ENCODE results near the gene NATD1. TPM values are rescaled to one million over a fixed set of nuclear protein-coding genes. Genes with fewer than 3 reads are reported as not detected.

NATD1 gene
- total and polyA plus RNA-seq, 9 of the 15 experiments (the other 6 are each of a cell fraction or from before 2014, with no cell fraction given), result 0.24 to 5.4 (median 1.6) TPM

GRCh38 chr17:21284319-21285163 lies 31.3 kb upstream of the NATD1 start, which contains the start of gene MAP2K3 (continued):
- TF ChIP-seq, protein P1, sequence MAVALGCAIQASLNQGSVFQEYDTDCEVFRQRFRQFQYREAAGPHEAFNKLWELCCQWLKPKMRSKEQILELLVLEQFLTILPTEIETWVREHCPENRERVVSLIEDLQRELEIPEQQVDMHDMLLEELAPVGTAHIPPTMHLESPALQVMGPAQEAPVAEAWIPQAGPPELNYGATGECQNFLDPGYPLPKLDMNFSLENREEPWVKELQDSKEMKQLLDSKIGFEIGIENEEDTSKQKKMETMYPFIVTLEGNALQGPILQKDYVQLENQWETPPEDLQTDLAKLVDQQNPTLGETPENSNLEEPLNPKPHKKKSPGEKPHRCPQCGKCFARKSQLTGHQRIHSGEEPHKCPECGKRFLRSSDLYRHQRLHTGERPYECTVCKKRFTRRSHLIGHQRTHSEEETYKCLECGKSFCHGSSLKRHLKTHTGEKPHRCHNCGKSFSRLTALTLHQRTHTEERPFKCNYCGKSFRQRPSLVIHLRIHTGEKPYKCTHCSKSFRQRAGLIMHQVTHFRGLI (CRISPR knock-in tag; IDR thresholded peaks at IDR 0.05), result no peak
- TF ChIP-seq HDAC6 (IDR thresholded peaks at IDR 0.05; ENCODE audit: low read depth, low read length) (no peak), UBTF (IDR thresholded peaks at IDR 0.05; ENCODE audit: borderline replicate concordance in 1 of 2, low read depth in 2 of 2, low read length in 2 of 2) (no peak), KLF10 (CRISPR knock-in tag; IDR thresholded peaks at IDR 0.05) (no peak), SRSF3 (IDR thresholded peaks at IDR 0.05; ENCODE audit: insufficient read depth, low read length) (no peak), SMARCE1 (IDR thresholded peaks at IDR 0.05) (no peak), FUS (optimal IDR thresholded peaks at IDR 0.05; ENCODE audit: low read depth, low read length) (no peak), SMARCA4 (IDR thresholded peaks at IDR 0.05) (no peak), NUFIP1 (IDR thresholded peaks at IDR 0.05; ENCODE audit: partially characterized antibody) (no peak), SIX5 (IDR thresholded peaks at IDR 0.05; ENCODE audit: borderline replicate concordance in 1 of 2, insufficient read depth in 1 of 2, low read depth in 1 of 2, low read length in 2 of 2) (no peak), NBN (IDR thresholded peaks at IDR 0.05; ENCODE audit: low read depth) (no peak), RFX7 (CRISPR knock-in tag; IDR thresholded peaks at IDR 0.05) (no peak), ZNF239 (CRISPR knock-in tag; IDR thresholded peaks at IDR 0.05) (no peak), ZNF23 (CRISPR knock-in tag; IDR thresholded peaks at IDR 0.05) (no peak), ETV5 (CRISPR knock-in tag; IDR thresholded peaks at IDR 0.05; ENCODE audit: low read depth) (no peak), ZNF347 (CRISPR knock-in tag; IDR thresholded peaks at IDR 0.05; ENCODE audit: low read depth) (no peak), PHTF2 (CRISPR knock-in tag; IDR thresholded peaks at IDR 0.05) (no peak), PURB (CRISPR knock-in tag; IDR thresholded peaks at IDR 0.05; ENCODE audit: low read depth) (no peak), ZNF79 (CRISPR knock-in tag; IDR thresholded peaks at IDR 0.05; ENCODE audit: low read depth) (no peak), ZNF124 (CRISPR knock-in tag; IDR thresholded peaks at IDR 0.05) (no peak)
- TF ChIP-seq, protein P2, sequence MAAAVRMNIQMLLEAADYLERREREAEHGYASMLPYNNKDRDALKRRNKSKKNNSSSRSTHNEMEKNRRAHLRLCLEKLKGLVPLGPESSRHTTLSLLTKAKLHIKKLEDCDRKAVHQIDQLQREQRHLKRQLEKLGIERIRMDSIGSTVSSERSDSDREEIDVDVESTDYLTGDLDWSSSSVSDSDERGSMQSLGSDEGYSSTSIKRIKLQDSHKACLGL (CRISPR knock-in tag; IDR thresholded peaks at IDR 0.05; ENCODE audit: borderline replicate concordance, poor library complexity, severe bottlenecking), result no peak
- TF ChIP-seq, protein P3, sequence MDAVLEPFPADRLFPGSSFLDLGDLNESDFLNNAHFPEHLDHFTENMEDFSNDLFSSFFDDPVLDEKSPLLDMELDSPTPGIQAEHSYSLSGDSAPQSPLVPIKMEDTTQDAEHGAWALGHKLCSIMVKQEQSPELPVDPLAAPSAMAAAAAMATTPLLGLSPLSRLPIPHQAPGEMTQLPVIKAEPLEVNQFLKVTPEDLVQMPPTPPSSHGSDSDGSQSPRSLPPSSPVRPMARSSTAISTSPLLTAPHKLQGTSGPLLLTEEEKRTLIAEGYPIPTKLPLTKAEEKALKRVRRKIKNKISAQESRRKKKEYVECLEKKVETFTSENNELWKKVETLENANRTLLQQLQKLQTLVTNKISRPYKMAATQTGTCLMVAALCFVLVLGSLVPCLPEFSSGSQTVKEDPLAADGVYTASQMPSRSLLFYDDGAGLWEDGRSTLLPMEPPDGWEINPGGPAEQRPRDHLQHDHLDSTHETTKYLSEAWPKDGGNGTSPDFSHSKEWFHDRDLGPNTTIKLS (IDR thresholded peaks at IDR 0.05; ENCODE audit: borderline replicate concordance, low read depth), result no peak

All from K562 (cell line).